CD14-positive monocyte (primary cell): Measurements from ENCODE around the gene NBEAL1. TPM values are rescaled to one million over a fixed set of nuclear protein-coding genes. Genes with fewer than 3 reads are reported as not detected.

Experiments used
- DNase-seq, 3 donors: peaks; one replicate each; pipeline ENCODE4 v3.0.0-alpha.2; 2011 to 2022
- H2AFZ ChIP-seq: 2 replicates; pipeline ENCODE4 v1.6.0; 2012; ENCODE audit warnings: mild to moderate bottlenecking, low read depth, low read length, inconsistent platforms; ENCODE audit not compliant: insufficient read depth, poor library complexity, severe bottlenecking
- H3K27ac ChIP-seq, 2 donors: 1 replicate in 1 of 2; 2 replicates in 1 of 2; pipeline ENCODE4 v1.5.1; 2012 to 2013; ENCODE audit warnings: low read length in 2 of 2, control low read depth in 1 of 2, inconsistent platforms in 1 of 2, low read depth in 1 of 2, mild to moderate bottlenecking in 1 of 2
- H3K27me3 ChIP-seq, 2 donors: one replicate each; pipeline versions ENCODE4 v1.6.0 to v1.6.1; 2011 to 2013; ENCODE audit warnings: low read length in 2 of 2; ENCODE audit not compliant: control insufficient read depth in 2 of 2, insufficient read depth in 2 of 2
- H3K36me3 ChIP-seq, 2 donors: replicated peaks in 1 of 2; 1 replicate in 1 of 2; 2 replicates in 1 of 2; pipeline versions ENCODE4 v1.5.1 to v1.6.1; 2012 to 2013; ENCODE audit warnings: low read length in 2 of 2, control low read depth in 1 of 2, inconsistent platforms in 1 of 2, mild to moderate bottlenecking in 1 of 2; ENCODE audit not compliant: insufficient read depth in 2 of 2, control insufficient read depth in 1 of 2
- H3K4me1 ChIP-seq, 2 donors: 1 replicate in 1 of 2; 2 replicates in 1 of 2; pipeline versions ENCODE4 v1.5.1 to v1.6.1; 2012 to 2013; ENCODE audit warnings: low read length in 2 of 2, control low read depth in 1 of 2, inconsistent platforms in 1 of 2, mild to moderate bottlenecking in 1 of 2, moderate library complexity in 1 of 2; ENCODE audit not compliant: insufficient read depth in 2 of 2, control insufficient read depth in 1 of 2
- H3K4me2 ChIP-seq: replicated peaks from 2 replicates; pipeline ENCODE3; 2012; ENCODE audit warnings: low read length, moderate library complexity, mild to moderate bottlenecking; ENCODE audit not compliant: poor library complexity, severe bottlenecking; ENCODE audit errors: extremely low read depth
- H3K4me3 ChIP-seq, 3 experiments: fragments of 200-600 bp in 1 of 3; sonication (generic) in 1 of 3; replicated peaks in 1 of 3; 1 replicate in 2 of 3; 2 replicates in 1 of 3; pipeline ENCODE4 v1.5.1; 2011 to 2013; ENCODE audit warnings: low read length in 3 of 3, mild to moderate bottlenecking in 3 of 3, control low read depth in 2 of 3, low read depth in 2 of 3, inconsistent platforms in 1 of 3, moderate library complexity in 1 of 3
- H3K79me2 ChIP-seq: 2 replicates; pipeline ENCODE4 v1.6.0; 2012; ENCODE audit warnings: mild to moderate bottlenecking, control low read depth, inconsistent platforms, low read length, moderate library complexity; ENCODE audit not compliant: insufficient read depth
- H3K9ac ChIP-seq: 2 replicates; pipeline ENCODE4 v1.6.0; 2017; ENCODE audit warnings: low read length, mild to moderate bottlenecking; ENCODE audit not compliant: insufficient read depth, poor library complexity, severe bottlenecking
- H3K9me3 ChIP-seq, 2 donors: replicated peaks in 1 of 2; 1 replicate in 1 of 2; 2 replicates in 1 of 2; pipeline versions ENCODE4 v1.5.1 to v1.6.1; 2012 to 2013; ENCODE audit warnings: low read length in 2 of 2, control low read depth in 1 of 2; ENCODE audit not compliant: control insufficient read depth in 1 of 2, insufficient read depth in 1 of 2
- H4K20me1 ChIP-seq: 2 replicates; pipeline ENCODE4 v1.6.0; 2012; ENCODE audit warnings: mild to moderate bottlenecking, low read length, control low read depth, moderate library complexity; ENCODE audit not compliant: insufficient read depth
- H3K27ac Mint-ChIP-seq, 7 donors: one replicate each; pipeline ENCODE4 v1.8.0; 2020; ENCODE audit warnings: mild to moderate bottlenecking in 7 of 7, mixed read lengths in 7 of 7, moderate library complexity in 6 of 7, inconsistent platforms in 2 of 7
- H3K27me3 Mint-ChIP-seq, 3 donors: one replicate each; pipeline ENCODE4 v1.8.0; 2021 to 2022; ENCODE audit warnings: low read depth in 3 of 3, mild to moderate bottlenecking in 3 of 3, mixed read lengths in 3 of 3, moderate library complexity in 3 of 3, inconsistent platforms in 1 of 3
- H3K36me3 Mint-ChIP-seq, 2 donors: one replicate each; pipeline ENCODE4 v1.8.0; 2020; ENCODE audit warnings: mixed read lengths in 2 of 2, inconsistent platforms in 1 of 2, mild to moderate bottlenecking in 1 of 2
- H3K4me1 Mint-ChIP-seq: one replicate; pipeline ENCODE4 v1.8.0; 2020; ENCODE audit warnings: mild to moderate bottlenecking, mixed read lengths
- H3K4me3 Mint-ChIP-seq, 2 donors: one replicate each; pipeline ENCODE4 v1.8.0; 2020; ENCODE audit warnings: mild to moderate bottlenecking in 2 of 2, mixed read lengths in 2 of 2, moderate library complexity in 1 of 2
- H3K9me3 Mint-ChIP-seq, 7 donors: one replicate each; pipeline ENCODE4 v1.8.0; 2020 to 2022; ENCODE audit warnings: mixed read lengths in 7 of 7, mild to moderate bottlenecking in 6 of 7, moderate library complexity in 6 of 7, inconsistent platforms in 2 of 7
- CTCF ChIP-seq: fragments of 200-600 bp; IDR thresholded peaks from one replicate; pipeline ENCODE4 v1.8.0; 2022; ENCODE audit warnings: antibody characterized with exemption, mild to moderate bottlenecking
- WGBS: methylation state at CpG from one replicate; pipeline ENCODE4 v1.1.5; 2013; ENCODE audit warnings: missing lambda C conversion rate; ENCODE audit not compliant: insufficient coverage; 5-methylcytosine and 5-hydroxymethylcytosine counted together
- intact Hi-C, 2 donors: fragments of 100-400 bp; cut with micrococcal nuclease; formaldehyde crosslinking; loops; one replicate each; pipeline versions ENCODE4 v1.15.0 to v1.15.1; 2023
- polyA plus RNA-seq, 3 donors: library from polyadenylated mRNA; depleted of rRNA in 1 of 3; unstranded in 2 of 3; stranded (reverse) in 1 of 3; fragments of 300-500 nt in 2 of 3; fragments of >200 nt in 1 of 3; fragmentation: Illumina TruSeq in 2 of 3; gene quantifications; 1 replicate in 2 of 3; 2 replicates in 1 of 3; pipeline ENCODE4 v1.2.3, GENCODE V29; 2012 to 2021

The NBEAL1 gene
- polyA plus RNA-seq, 3 donors: 2.5 to 5.3 (median 4.4) TPM

DNA sequence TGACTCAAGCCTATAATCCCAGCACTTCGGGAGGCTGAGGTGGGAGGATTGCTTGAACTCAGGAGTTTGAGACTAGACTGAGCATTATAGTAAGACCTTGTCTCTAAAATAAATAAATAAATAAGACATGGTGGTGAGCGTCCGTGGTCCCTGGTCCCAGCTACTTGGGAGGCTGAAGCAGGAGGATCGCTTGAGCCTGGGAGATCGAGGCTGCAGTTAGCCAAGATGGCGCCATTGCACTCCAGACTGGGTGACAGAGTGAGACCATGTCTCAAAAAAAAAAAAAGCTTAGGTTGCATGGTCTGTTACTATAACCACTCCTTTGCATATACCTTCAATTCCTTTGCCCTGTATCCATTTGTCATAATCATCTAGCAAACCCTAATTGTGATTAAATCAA is 227.8 kb downstream of the NBEAL1 start:
- intact Hi-C loops: no loop called here
- no peak overlapping the region for H3K4me3 ChIP-seq
- H3K36me3 Mint-ChIP-seq: peaks cover 34 to 50% of the 10 kb centered on the region in 2 donors
- no peak overlapping the region for H3K4me2 ChIP-seq
- peaks cover 20% of the 10 kb centered on the region for H3K4me1 Mint-ChIP-seq
- peak overlapping the region in 2 of 7 donors; percentile 15 to 75 for H3K27ac Mint-ChIP-seq
- no peaks in the 10 kb centered on the region for H3K9me3 Mint-ChIP-seq
- no peak overlapping the region for H2AFZ ChIP-seq
- peaks cover 23 to 39% of the 10 kb centered on the region in 2 donors for H3K36me3 ChIP-seq
- H3K79me2 ChIP-seq: peaks cover 55% of the 10 kb centered on the region
- no CpG with 5 or more reads among the region's 6 CpGs for WGBS
- peaks cover 21 to 24% of the 10 kb centered on the region in 2 donors for H3K4me1 ChIP-seq
- no peak for TF ChIP-seq CTCF
- no peak overlapping the region for H3K27ac ChIP-seq
- DNase-seq: no peak
- H3K9ac ChIP-seq: no peak overlapping the region
- no peaks in the 10 kb centered on the region for H3K9me3 ChIP-seq
- H3K4me3 Mint-ChIP-seq: no peak overlapping the region
- peaks cover 0 to 3% (median 0%) of the 10 kb centered on the region in 3 donors for H3K27me3 Mint-ChIP-seq
- no peaks in the 10 kb centered on the region for H3K27me3 ChIP-seq
- peaks cover 35% of the 10 kb centered on the region for H4K20me1 ChIP-seq

- Histone ChIP-seq H3K4me3 (no peak overlapping the region), H3K4me1 (no peaks in the 10 kb centered on the region), H3K27ac (no peak overlapping the region), H4K20me1 (peaks cover 22% of the 10 kb centered on the region), H3K36me3 (peaks cover 50 to 71% of the 10 kb centered on the region in 2 donors), H3K9me3 (no peaks in the 10 kb centered on the region), H2AFZ (no peak overlapping the region), H3K79me2 (peaks cover 36% of the 10 kb centered on the region), H3K4me2 (no peak overlapping the region), H3K9ac (no peak overlapping the region), H3K27me3 (no peaks in the 10 kb centered on the region)
- no peaks in the 10 kb centered on the region for H3K27me3 Mint-ChIP-seq
- no peaks in the 10 kb centered on the region for H3K4me1 Mint-ChIP-seq
- H3K4me3 Mint-ChIP-seq: no peak overlapping the region
- no peak for TF ChIP-seq CTCF
- intact Hi-C loops: no loop called here
- DNase-seq: no peak
- H3K36me3 Mint-ChIP-seq: peaks cover 47 to 80% of the 10 kb centered on the region in 2 donors
- H3K27ac Mint-ChIP-seq: peak overlapping the region in 1 of 7 donors; percentile 35
- peaks cover 0 to 5% (median 1%) of the 10 kb centered on the region in 7 donors for H3K9me3 Mint-ChIP-seq
- no CpG with 5 or more reads among the region's 3 CpGs for WGBS
Observed at GRCh38 chr2:203246646-203247045, 232.0 kb downstream of the NBEAL1 start.
